Duodenal mucosa (tissue), 2 donors: ENCODE results near the gene TBRG1.

ENCODE experiments used
- H3K27ac ChIP-seq: one replicate; pipeline ENCODE4 v1.7.0; 2013; ENCODE audit warnings: low read depth, low read length
- H3K27me3 ChIP-seq, 2 donors: one replicate each; pipeline ENCODE4 v1.7.0; 2013; ENCODE audit warnings: low read length in 2 of 2, control low read depth in 1 of 2; ENCODE audit not compliant: insufficient read depth in 2 of 2, control insufficient read depth in 1 of 2
- H3K36me3 ChIP-seq, 2 donors: one replicate each; pipeline ENCODE4 v1.7.0; 2013; ENCODE audit warnings: low read length in 2 of 2, control low read depth in 1 of 2; ENCODE audit not compliant: insufficient read depth in 2 of 2, control insufficient read depth in 1 of 2
- H3K4me1 ChIP-seq, 2 donors: one replicate each; pipeline ENCODE4 v1.7.0; 2013; ENCODE audit warnings: low read length in 2 of 2, control low read depth in 1 of 2; ENCODE audit not compliant: insufficient read depth in 2 of 2, control insufficient read depth in 1 of 2
- H3K4me3 ChIP-seq, 2 donors: one replicate each; pipeline ENCODE4 v1.7.0; 2013; ENCODE audit warnings: low read length in 2 of 2, low read depth in 1 of 2
- H3K9ac ChIP-seq, 2 donors: one replicate each; pipeline ENCODE4 v1.7.0; 2013; ENCODE audit warnings: low read length in 2 of 2, low read depth in 1 of 2
- H3K9me3 ChIP-seq, 2 donors: one replicate each; pipeline ENCODE4 v1.7.0; 2013; ENCODE audit warnings: low read length in 2 of 2, control low read depth in 1 of 2; ENCODE audit not compliant: control insufficient read depth in 1 of 2

TBRG1 gene

DNA sequence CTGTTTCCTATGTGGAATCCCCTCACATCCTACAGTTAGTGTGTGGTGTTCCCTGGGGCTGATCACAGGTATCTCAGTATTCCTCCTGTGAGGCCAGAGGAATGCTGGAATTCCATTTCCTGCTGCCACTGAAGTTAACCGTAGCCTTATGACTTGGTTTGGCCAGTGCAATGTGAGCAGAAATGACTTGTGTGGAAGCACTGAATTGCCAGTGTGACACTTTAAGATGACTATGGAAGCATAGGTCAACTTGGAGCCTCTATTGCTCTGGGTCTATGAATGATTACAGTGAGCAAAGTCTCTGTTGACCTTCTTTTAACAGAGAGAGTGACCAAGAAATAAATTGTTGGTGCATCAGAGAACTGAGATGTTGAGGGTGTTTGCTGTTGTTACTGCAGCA lies 16.5 kb downstream of the TBRG1 start:
- Histone ChIP-seq H3K27me3 (no peaks in the 10 kb centered on the region), H3K27ac (no peak overlapping the region), H3K4me3 (no peak overlapping the region), H3K9me3 (no peaks in the 10 kb centered on the region), H3K36me3 (peaks cover 22 to 59% of the 10 kb centered on the region in 2 donors), H3K9ac (no peak overlapping the region), H3K4me1 (no peaks in the 10 kb centered on the region)

DNA sequence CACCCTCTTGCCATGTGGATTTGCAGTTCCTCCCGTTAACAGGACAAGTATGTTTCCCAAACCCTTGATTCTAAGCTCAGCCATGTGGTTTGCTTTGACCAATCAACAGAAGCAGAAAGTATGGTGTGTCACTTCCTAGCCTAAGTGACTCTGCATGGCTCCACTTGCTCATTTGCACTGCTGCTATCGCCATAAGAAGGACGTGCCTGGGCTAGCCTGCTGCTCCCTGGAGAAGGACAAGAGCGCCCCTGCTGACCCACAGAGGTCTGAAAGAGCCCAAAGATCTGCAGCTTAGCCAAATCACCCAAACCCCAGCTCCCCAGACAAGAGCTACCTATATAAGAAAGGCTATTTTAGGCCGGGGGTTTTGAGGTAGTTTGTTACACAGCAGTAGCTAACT lies 18.0 kb downstream of the TBRG1 start:
- Histone ChIP-seq H3K4me1 (peaks cover 0 to 5% of the 10 kb centered on the region in 2 donors), H3K27me3 (no peaks in the 10 kb centered on the region), H3K27ac (no peak overlapping the region), H3K9ac (no peak overlapping the region), H3K4me3 (no peak overlapping the region), H3K9me3 (no peaks in the 10 kb centered on the region), H3K36me3 (peaks cover 18 to 49% of the 10 kb centered on the region in 2 donors)

GRCh38 chr11:124642628-124643027 lies 20.0 kb downstream of the TBRG1 start:
- Histone ChIP-seq H3K9me3 (no peaks in the 10 kb centered on the region), H3K4me1 (peaks cover 0 to 5% of the 10 kb centered on the region in 2 donors), H3K36me3 (peaks cover 13 to 29% of the 10 kb centered on the region in 2 donors)

DNA sequence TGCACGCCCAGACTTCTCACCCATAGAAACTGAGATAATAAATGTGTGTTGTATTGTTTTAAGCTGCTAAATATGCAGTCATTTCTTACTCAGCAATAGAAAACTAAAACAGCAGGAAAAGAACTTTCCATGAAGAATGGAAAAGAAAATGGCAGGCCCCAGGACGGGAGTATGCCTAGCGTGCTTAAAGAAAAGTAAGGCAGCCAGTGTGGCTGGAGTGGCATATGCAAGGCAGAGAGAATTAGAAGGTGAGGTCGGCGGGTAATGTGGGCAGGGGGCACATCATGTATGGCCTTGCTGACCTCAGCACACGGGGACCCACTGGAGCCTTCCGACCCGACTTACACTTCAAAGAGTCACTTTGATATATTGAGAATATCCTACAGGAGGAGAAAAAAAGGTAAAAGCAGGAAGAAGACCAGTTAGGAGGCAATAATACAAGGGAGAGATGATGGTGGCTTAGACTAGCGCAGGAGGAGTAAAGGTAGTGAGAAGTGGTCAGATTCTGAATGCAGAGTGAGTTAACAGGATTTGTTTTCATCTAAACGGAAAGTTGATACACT lies 20.5 kb downstream of the TBRG1 start:
- Histone ChIP-seq H3K36me3 (peaks cover 13 to 24% of the 10 kb centered on the region in 2 donors), H3K27me3 (no peaks in the 10 kb centered on the region), H3K27ac (no peak overlapping the region), H3K4me3 (no peak overlapping the region), H3K9me3 (no peaks in the 10 kb centered on the region), H3K9ac (no peak overlapping the region), H3K4me1 (peaks cover 0 to 5% of the 10 kb centered on the region in 2 donors)

More at GRCh38 chr11:124642628-124643027, 20.0 kb downstream of the TBRG1 start:
- H3K4me3 ChIP-seq, result no peak overlapping the region
- no peak overlapping the region for H3K27ac ChIP-seq
- H3K27me3 ChIP-seq, result no peaks in the 10 kb centered on the region
- H3K9ac ChIP-seq, result no peak overlapping the region

- no peak overlapping the region for H3K27ac ChIP-seq
- H3K4me3 ChIP-seq, result no peak overlapping the region
These were observed 21.2 kb downstream of the TBRG1 start for GRCh38 chr11:124643605-124644425.

GRCh38 chr11:124644426-124645280 lies 22.0 kb downstream of the TBRG1 start:
- Histone ChIP-seq H3K4me3 (peak overlapping the region in 1 of 2 donors; percentile 17), H3K9ac (no peak overlapping the region)

More at GRCh38 chr11:124643605-124644425, 21.2 kb downstream of the TBRG1 start:
- no peaks in the 10 kb centered on the region for H3K9me3 ChIP-seq
- H3K4me1 ChIP-seq, result peaks cover 0 to 5% of the 10 kb centered on the region in 2 donors
- no peaks in the 10 kb centered on the region for H3K27me3 ChIP-seq
- no peak overlapping the region for H3K9ac ChIP-seq
- H3K36me3 ChIP-seq, result peaks cover 13 to 23% of the 10 kb centered on the region in 2 donors

DNA sequence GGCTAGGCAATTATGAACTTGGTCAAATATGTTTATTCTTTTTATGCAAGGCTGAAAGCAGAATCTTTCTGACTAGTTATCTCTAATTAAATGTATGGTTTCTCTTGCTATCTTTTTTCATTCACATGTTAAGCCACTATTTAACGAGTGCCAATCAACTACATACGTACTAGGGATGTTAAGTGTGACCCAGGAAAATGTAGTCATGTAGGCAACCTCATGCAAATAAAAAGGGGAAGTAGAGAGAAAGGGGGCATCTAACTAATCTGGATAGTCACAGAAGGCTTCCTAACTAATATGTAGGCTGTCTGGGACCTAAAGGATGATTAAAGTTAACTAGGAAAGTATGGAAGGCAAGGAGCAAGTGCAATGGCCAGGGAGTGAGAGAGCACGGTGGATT lies 23.5 kb downstream of the TBRG1 start:
- peaks cover 3 to 16% of the 10 kb centered on the region in 2 donors for H3K36me3 ChIP-seq
- no peaks in the 10 kb centered on the region for H3K9me3 ChIP-seq
- no peaks in the 10 kb centered on the region for H3K27me3 ChIP-seq

More at GRCh38 chr11:124644426-124645280, 22.0 kb downstream of the TBRG1 start:
- Histone ChIP-seq H3K9me3 (no peaks in the 10 kb centered on the region), H3K27ac (no peak overlapping the region), H3K36me3 (peaks cover 9 to 22% of the 10 kb centered on the region in 2 donors), H3K27me3 (no peaks in the 10 kb centered on the region), H3K4me1 (peaks cover 0 to 5% of the 10 kb centered on the region in 2 donors)

GRCh38 chr11:124648610-124649009 lies 25.9 kb downstream of the TBRG1 start:
- Histone ChIP-seq H3K9ac (no peak overlapping the region), H3K36me3 (peaks cover 9 to 33% of the 10 kb centered on the region in 2 donors), H3K27ac (no peak overlapping the region), H3K27me3 (no peaks in the 10 kb centered on the region), H3K4me3 (no peak overlapping the region), H3K4me1 (peaks cover 0 to 5% of the 10 kb centered on the region in 2 donors), H3K9me3 (no peaks in the 10 kb centered on the region)

More for the DNA sequence above, 23.5 kb downstream of the TBRG1 start:
- Histone ChIP-seq H3K9ac (no peak overlapping the region), H3K4me1 (peaks cover 0 to 5% of the 10 kb centered on the region in 2 donors), H3K27ac (no peak overlapping the region), H3K4me3 (no peak overlapping the region)

DNA sequence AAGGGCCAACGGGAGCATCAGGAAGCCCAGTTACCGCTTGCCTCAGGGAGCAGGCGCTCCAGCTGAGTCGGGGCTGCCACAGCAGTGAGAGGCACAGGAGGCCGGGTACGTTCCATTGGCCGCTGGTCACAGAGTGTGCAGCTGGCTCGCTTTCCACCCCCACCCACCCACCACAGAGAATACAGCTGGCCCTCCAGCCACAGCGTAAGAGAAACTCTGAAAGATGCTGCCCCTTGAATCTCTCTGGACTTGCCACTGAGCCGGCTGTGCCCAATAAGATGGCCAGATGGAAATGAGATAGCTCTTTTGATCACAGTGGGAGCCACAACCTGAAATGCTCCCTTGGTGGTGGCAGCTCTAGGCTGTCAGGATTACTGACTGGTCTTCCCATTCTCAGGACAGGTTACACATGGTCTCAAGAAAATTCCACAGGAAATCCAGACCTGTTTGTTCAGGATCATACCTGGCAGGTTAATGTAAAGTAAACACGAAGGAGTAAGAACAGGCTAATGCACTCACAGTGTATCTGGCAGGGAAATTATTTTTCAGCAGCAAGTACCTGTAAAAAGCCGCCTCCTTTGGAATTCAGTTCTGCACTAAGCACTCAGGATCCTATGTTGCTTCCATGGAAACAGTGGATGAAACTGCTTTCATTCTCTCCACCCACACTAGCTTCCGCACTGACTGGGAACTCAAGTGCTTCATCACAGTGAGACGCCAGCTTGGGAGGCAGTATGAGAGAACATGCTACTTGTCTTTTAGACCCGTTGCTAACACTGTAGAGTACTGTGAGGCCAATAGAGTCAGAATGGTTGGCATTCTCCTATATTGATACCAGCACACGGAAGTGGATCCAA lies 34.3 kb downstream of the TBRG1 start:
- Histone ChIP-seq H3K4me3 (no peak overlapping the region), H3K9ac (no peak overlapping the region), H3K36me3 (peaks cover 12 to 36% of the 10 kb centered on the region in 2 donors), H3K9me3 (no peaks in the 10 kb centered on the region), H3K27ac (no peak overlapping the region), H3K27me3 (no peaks in the 10 kb centered on the region), H3K4me1 (no peaks in the 10 kb centered on the region)
